GM12865 (cell line): ENCODE results near the gene FSTL4.

Experiments used
- DNase-seq: peaks from one replicate; pipeline ENCODE4 v3.0.0; 2010; ENCODE audit warnings: low read depth
- H3K4me3 ChIP-seq: 2 replicates; pipeline ENCODE4 v1.5.1; 2011; ENCODE audit warnings: mild to moderate bottlenecking, low read depth, low read length, control low read depth
- CTCF ChIP-seq: IDR thresholded peaks from 2 replicates; pipeline ENCODE4 v1.5.1; 2011; ENCODE audit warnings: low read length, control low read depth, low read depth, inconsistent platforms; ENCODE audit not compliant: insufficient read depth; ENCODE audit errors: missing control alignments

The FSTL4 gene

GRCh38 chr5:133285583-133286021 is 326.7 kb downstream of the FSTL4 start:
- H3K4me3 ChIP-seq: no peak overlapping the region
- no peak for DNase-seq
- no peak for TF ChIP-seq CTCF

- no peak overlapping the region for H3K4me3 ChIP-seq
- no peak for DNase-seq
- no peak for TF ChIP-seq CTCF
Measured at GRCh38 chr5:133284306-133284705, 328.0 kb downstream of the FSTL4 start.

GRCh38 chr5:133278317-133278716 is 334.0 kb downstream of the FSTL4 start:
- no peak for TF ChIP-seq CTCF
- no peak overlapping the region for H3K4me3 ChIP-seq
- DNase-seq: no peak

GRCh38 chr5:133277744-133278143 is 334.6 kb downstream of the FSTL4 start:
- TF ChIP-seq CTCF: no peak
- DNase-seq: no peak
- H3K4me3 ChIP-seq: no peak overlapping the region

GRCh38 chr5:133276171-133276570 is 336.2 kb downstream of the FSTL4 start:
- DNase-seq: no peak
- no peak for TF ChIP-seq CTCF
- no peak overlapping the region for H3K4me3 ChIP-seq

GRCh38 chr5:133275631-133276030 is 336.7 kb downstream of the FSTL4 start:
- no peak overlapping the region for H3K4me3 ChIP-seq
- TF ChIP-seq CTCF: no peak
- no peak for DNase-seq

- H3K4me3 ChIP-seq: no peak overlapping the region
- no peak for DNase-seq
- TF ChIP-seq CTCF: no peak
Measured at GRCh38 chr5:133274597-133274935, 337.8 kb downstream of the FSTL4 start.
